Neural progenitor cell (in vitro differentiated cells): ENCODE measurements around the gene TCHHL1.

Experiments
- CTCF ChIP-seq: fragments of 200-600 bp; sonication (generic); IDR thresholded peaks from 2 replicates; pipeline ENCODE4 v1.5.1; 2017; ENCODE audit warnings: antibody characterized with exemption, mild to moderate bottlenecking
- EZH2 ChIP-seq: fragments of 200-600 bp; sonication (generic); IDR thresholded peaks from 2 replicates; pipeline ENCODE4 v1.6.1; 2017; ENCODE audit warnings: antibody characterized with exemption, mild to moderate bottlenecking, moderate library complexity
- EZH2phosphoT487 ChIP-seq: fragments of 200-600 bp; sonication (generic); IDR thresholded peaks from 2 replicates; pipeline ENCODE4 v1.6.1; 2017; ENCODE audit warnings: antibody characterized with exemption

GRCh38 chr1:152049291-152050083 lies 39.4 kb downstream of the TCHHL1 start:
- TF ChIP-seq EZH2, result no peak
- TF ChIP-seq CTCF, result no peak
- TF ChIP-seq EZH2phosphoT487, result no peak
